Measurements from ENCODE around the gene PTAR1. TPM values are rescaled to one million over a fixed set of nuclear protein-coding genes. Genes with fewer than 3 reads are reported as not detected.

The PTAR1 gene
- total RNA-seq, 1 experiment from 2014 or later, result 8.1 TPM

DNA sequence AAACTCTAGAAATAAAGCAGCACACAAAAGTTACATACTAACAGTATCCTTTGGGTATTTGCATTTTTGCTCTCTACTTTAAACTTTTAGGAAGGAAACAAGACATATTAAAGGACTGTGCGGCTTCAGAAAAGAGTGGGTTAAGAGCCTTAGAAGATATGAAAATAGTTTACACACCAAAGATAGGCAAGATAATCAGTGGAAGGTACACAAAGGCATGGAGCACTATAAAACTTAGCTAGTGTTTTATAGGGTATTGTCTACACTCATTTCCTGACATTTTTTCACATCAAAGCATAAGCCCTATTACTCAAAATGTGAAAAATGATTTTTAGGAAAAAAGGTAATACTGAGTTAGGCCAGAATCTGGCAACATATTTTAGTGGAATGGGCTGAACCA lies 44.0 kb downstream of the PTAR1 start:
- no peak for DNase-seq
- Histone ChIP-seq H3K9me3 (no peaks in the 10 kb centered on the region), H3K27me3 (no peaks in the 10 kb centered on the region), H3K36me3 (peaks cover 2% of the 10 kb centered on the region; the same call in 1 of the 2 replicates), H3K4me3 (no peak overlapping the region)

GRCh38 chr9:69715096-69715495 lies 44.7 kb downstream of the PTAR1 start:
- peaks cover 2% of the 10 kb centered on the region; the same call in 1 of the 2 replicates for H3K36me3 ChIP-seq

GRCh38 chr9:69697475-69697874 lies 62.3 kb downstream of the PTAR1 start:
- DNase-seq, result no peak
- H3K4me3 ChIP-seq, result no peak overlapping the region
- H3K9me3 ChIP-seq, result no peaks in the 10 kb centered on the region
- no peaks in the 10 kb centered on the region for H3K27me3 ChIP-seq
- no peaks in the 10 kb centered on the region for H3K36me3 ChIP-seq

More at GRCh38 chr9:69715096-69715495, 44.7 kb downstream of the PTAR1 start:
- H3K27me3 ChIP-seq, result no peaks in the 10 kb centered on the region
- H3K9me3 ChIP-seq, result no peaks in the 10 kb centered on the region
- H3K4me3 ChIP-seq, result no peak overlapping the region
- DNase-seq, result no peak

- no peak for DNase-seq
- no peak overlapping the region for H3K4me3 ChIP-seq
- no peaks in the 10 kb centered on the region for H3K36me3 ChIP-seq
- no peaks in the 10 kb centered on the region for H3K27me3 ChIP-seq
- no peaks in the 10 kb centered on the region for H3K9me3 ChIP-seq
Measured at GRCh38 chr9:69696802-69697201, 63.0 kb downstream of the PTAR1 start.

DNA sequence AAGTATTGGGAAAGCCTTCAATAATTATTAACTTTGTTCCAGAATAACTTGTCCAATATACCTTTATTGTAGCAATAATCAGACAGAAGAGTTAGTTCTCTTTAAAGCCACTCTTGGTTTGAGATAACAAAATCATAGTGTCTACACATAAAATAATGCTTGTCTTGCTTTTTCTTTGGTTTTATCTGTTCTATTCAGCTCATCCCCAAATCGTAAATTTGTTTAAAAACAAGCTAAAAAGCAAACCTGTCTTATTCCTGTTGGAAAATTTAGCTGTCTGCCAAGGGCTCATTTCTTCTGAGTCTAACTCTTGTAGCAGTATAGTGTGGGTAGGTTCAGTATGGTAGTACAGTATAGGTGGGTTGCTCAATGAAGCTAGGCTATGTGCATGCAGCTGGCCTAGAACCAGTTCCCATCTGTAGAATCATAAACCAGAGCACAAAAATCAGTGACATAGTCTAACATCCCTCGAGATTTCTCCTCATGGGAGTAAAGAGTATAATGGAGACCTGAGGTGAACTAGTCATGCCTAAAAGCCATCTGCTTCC lies 69.7 kb downstream of the PTAR1 start:
- no peak overlapping the region for H3K4me3 ChIP-seq
- no peak for DNase-seq
- H3K36me3 ChIP-seq, result no peaks in the 10 kb centered on the region
- H3K27me3 ChIP-seq, result no peaks in the 10 kb centered on the region
- H3K9me3 ChIP-seq, result no peaks in the 10 kb centered on the region

GRCh38 chr9:69683927-69684326 lies 75.9 kb downstream of the PTAR1 start:
- Histone ChIP-seq H3K36me3 (no peaks in the 10 kb centered on the region), H3K4me3 (no peak overlapping the region), H3K27me3 (no peaks in the 10 kb centered on the region), H3K9me3 (no peaks in the 10 kb centered on the region)
- DNase-seq, result no peak

GRCh38 chr9:69678843-69679538 lies 80.8 kb downstream of the PTAR1 start:
- DNase-seq, result no peak
- Histone ChIP-seq H3K36me3 (no peaks in the 10 kb centered on the region), H3K27me3 (no peaks in the 10 kb centered on the region), H3K4me3 (no peak overlapping the region), H3K9me3 (no peaks in the 10 kb centered on the region)

DNA sequence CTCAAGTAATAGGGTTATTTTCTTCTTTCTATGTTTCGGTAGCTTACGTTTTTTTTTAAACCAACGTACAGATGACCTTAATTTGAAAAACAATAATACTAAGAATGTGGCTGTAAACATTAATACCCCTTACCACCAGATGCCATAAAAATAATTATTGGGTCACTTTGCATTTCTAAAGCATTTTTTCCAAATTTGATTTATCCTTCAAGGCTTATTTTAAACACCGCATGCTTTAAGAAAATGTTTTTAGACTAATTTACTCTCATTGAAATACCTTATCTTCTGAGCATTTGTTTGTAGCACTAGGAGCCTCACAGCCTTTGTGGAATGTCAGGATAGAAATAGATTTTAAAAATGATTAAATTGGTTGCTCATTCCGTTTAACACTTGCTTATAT lies 81.9 kb downstream of the PTAR1 start:
- Histone ChIP-seq H3K4me3 (no peak overlapping the region), H3K36me3 (no peaks in the 10 kb centered on the region), H3K9me3 (no peaks in the 10 kb centered on the region), H3K27me3 (no peaks in the 10 kb centered on the region)
- no peak for DNase-seq

DNA sequence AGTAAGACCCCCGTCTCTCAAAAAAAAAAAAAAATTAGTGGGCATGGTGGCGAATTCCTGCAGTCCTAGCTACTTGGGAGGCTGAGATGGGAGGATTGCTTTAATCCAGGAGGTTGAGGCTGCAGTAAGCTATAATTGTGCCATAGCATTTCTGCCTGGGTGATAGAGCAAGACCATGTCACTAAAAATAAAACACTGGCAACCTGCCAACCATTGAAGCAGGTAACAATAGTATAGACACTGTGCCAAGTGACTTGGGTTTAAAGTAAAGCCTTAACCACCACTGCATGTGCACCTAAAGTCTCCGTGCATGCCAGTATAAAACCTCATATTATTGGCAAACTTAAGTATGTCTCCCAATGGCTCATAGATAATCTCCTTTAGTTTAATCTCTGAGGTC lies 84.2 kb downstream of the PTAR1 start:
- Histone ChIP-seq H3K4me3 (no peak overlapping the region), H3K36me3 (no peaks in the 10 kb centered on the region), H3K9me3 (no peaks in the 10 kb centered on the region), H3K27me3 (no peaks in the 10 kb centered on the region)
- no peak for DNase-seq

DNA sequence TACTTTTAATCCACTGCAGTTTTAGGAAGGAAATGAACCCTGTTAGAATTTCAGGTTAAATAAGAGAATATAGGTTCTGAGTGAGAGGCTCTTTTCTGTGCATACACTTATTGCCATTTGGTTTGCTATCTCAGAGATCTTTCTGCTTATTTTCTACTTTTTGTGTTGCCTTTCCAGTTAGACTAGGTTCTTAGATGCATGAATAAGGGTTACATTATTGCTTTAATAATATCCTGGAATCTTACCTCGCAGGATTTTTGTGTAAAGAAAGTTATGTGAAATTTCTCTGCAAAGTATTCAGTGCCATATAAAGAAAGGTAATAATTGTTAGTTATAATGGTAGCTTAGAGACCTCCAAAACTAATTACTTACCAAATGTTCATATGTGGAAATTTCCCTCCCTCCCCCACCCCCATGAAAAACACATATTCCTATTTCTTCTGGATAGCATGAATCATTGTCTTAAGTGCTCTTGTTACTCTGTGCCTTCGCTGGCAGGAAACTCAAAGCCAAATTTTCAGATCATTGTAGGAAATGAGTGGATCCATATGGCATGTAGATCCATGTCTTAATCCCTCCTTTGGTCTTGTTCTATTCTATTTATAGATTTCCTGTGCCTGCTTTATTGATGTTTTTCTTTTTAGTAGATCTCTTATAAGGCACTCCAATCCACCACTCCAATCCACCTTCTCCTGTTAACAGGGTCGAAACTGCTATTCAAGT lies 84.9 kb downstream of the PTAR1 start:
- no peak overlapping the region for H3K4me3 ChIP-seq
- no peaks in the 10 kb centered on the region for H3K27me3 ChIP-seq
- H3K9me3 ChIP-seq, result no peaks in the 10 kb centered on the region
- H3K36me3 ChIP-seq, result no peaks in the 10 kb centered on the region
- peak; percentile 36 for DNase-seq

DNA sequence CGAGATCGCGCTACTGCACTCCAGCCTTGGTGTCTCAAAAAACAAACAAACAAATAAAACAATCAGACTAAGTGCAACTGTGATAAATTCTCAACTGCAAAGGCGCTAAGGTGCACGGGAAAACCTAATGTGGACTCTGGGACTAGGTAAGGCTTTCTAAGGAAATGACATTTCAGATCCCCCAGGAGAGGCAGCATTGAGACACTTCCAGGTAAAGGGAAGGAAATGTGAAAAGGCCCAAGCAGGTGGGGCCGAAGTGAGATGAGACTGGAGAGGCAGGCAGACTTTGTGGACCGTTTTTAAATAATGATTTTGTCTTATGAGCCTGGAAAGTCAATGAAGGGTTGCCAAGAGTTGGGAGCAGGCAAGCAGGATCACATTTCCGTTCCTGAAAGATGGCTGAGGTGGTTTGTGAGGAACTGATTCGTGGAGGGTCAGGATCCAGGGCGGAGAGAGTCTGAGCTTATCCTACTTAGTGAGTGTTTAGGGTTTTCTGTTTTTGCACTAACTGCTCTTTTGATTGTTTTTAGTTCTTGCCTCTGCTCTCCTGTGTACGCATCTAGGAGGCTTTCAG lies 85.6 kb downstream of the PTAR1 start:
- Histone ChIP-seq H3K9me3 (no peaks in the 10 kb centered on the region), H3K36me3 (no peaks in the 10 kb centered on the region), H3K27me3 (no peaks in the 10 kb centered on the region), H3K4me3 (no peak overlapping the region)
- no peak for DNase-seq

- Histone ChIP-seq H3K27me3 (no peaks in the 10 kb centered on the region), H3K36me3 (no peaks in the 10 kb centered on the region), H3K9me3 (no peaks in the 10 kb centered on the region), H3K4me3 (peak overlapping the region; percentile 48)
- DNase-seq, result no peak
Measured at GRCh38 chr9:69673311-69673640, 86.5 kb downstream of the PTAR1 start.

DNA sequence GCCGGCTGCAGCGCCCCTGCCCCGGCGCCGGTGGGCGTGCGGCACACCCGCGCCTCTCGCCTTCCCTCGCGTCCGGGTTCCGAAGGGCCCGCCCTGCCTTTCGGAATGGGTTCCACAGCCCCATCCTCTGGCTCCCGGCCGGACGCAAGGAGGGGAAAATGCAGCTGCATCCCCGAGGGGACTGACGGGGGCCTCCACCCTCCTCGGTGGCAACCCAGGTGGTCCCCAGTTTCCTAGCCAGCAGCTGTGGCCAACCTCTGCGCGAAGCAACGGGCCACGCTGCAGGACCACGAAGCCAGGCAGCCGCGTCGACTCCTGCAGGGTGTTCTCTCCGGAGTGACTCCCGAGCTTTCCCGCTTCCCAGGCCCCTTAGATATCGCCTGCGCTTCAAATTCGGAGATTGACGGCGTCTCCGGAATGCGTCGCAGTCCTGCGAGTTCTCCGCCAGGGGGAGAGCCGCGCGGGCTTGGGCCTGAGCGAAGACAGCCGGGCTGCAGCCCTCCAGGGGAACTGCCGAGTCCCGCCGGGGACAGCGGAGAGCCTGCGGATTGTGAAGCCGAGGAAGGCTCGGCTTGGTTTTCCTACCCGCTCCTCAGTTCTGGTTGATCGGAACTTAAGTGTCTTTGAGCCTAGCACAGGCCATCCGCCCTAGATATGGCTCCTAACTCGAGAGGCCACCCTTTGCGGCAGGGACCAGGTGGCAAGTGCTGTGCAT lies 87.1 kb downstream of the PTAR1 start:
- peak; percentile 76 for DNase-seq
- Histone ChIP-seq H3K36me3 (no peaks in the 10 kb centered on the region), H3K9me3 (no peaks in the 10 kb centered on the region), H3K4me3 (peak overlapping the region; percentile 48), H3K27me3 (no peaks in the 10 kb centered on the region)

DNA sequence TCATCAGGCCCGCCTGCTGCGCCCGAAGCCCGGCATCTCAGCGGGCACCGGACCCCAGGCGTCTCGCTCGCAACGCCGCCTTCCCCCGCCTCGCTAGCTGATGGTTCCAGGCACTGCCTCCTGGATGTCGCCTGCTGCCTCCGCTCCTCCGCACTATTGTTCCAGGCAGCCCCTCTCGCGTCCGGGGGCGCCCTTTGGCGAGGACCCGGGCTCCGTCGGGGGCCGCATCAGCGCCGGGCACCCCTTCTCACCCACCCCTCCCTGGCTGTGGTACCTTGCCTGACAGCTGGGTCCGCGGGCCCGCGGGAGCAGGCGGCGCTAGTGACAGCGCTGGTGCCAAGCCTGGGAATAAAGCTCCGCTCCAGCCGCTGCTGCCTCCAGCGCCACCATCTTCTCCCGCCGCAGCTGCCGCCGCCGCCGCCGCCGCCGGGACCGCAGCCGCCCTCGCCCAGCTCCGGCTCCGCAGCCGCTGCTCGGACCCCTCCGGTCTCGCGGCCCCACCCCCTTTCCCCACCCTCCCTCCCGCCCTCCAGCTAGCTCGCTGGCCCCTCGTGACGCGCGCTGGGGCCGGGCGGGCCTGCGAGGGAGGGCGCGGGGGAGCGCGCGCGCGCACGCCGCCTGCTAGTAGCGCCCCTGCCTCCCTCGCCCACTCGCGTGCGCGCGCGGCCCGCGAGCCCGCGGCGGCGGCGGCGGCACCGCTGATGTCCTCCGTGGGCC lies 87.8 kb downstream of the PTAR1 start, which contains the start of gene APBA1:
APBA1 (minus strand) TSS at position 493 of the 717 bp plus-strand sequence.
- H3K36me3 ChIP-seq, result no peaks in the 10 kb centered on the region
- DNase-seq, result peak; percentile 30
- H3K27me3 ChIP-seq, result no peaks in the 10 kb centered on the region
- H3K9me3 ChIP-seq, result no peaks in the 10 kb centered on the region
- H3K4me3 ChIP-seq, result peak within 1 kb of the TSS; percentile 48

- no peak for DNase-seq
- Histone ChIP-seq H3K9me3 (no peaks in the 10 kb centered on the region), H3K4me3 (no peak overlapping the region), H3K27me3 (no peaks in the 10 kb centered on the region), H3K36me3 (no peaks in the 10 kb centered on the region)
Measured at GRCh38 chr9:69671311-69671878, 88.4 kb downstream of the PTAR1 start.

DNA sequence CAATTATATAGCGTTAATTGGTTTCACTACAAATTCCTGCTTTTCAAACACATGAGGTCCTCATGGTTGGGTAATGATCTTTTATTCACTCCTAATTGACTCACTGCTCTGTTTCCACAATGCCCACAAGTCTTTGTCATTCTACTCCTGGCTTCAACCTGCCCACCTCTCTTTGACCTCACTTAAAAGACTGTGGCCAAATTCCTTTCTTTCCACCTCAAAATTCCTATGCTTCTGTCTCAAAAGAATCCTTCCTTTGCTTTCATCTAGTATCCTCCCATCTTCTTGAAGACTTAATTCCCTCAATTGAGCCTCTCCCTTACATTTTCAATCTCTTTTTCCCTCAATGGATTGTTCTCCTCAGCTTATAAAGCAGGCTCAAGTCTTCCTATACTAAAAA lies 92.5 kb downstream of the PTAR1 start:
- Histone ChIP-seq H3K4me3 (no peak overlapping the region), H3K9me3 (no peaks in the 10 kb centered on the region), H3K27me3 (no peaks in the 10 kb centered on the region; the same call in 1 of the 2 replicates), H3K36me3 (no peaks in the 10 kb centered on the region)
- no peak for DNase-seq

Data from MG63 (cell line).